K562 (cell line): ENCODE data around the gene GPC3. TPM values are rescaled to one million over a fixed set of nuclear protein-coding genes. Genes with fewer than 3 reads are reported as not detected.

ENCODE experiments used
- ATAC-seq: fragments of 200-7000 bp; cut with Tn5 transposase; 3 replicates; pipeline ENCODE4 v1.9.1; 2020; ENCODE audit warnings: moderate library complexity
- BruUV-seq: library from RNA; stranded (reverse); fragments of 400-500 nt; replicated peaks from 2 replicates; lab custom pipeline; 2021; lab: Mats Ljungman, UMichigan
- CTCF ChIA-PET: fragments of 300-600 bp; formaldehyde crosslinking; extraction: SDS; loops from one replicate; lab custom pipeline; 2021; ENCODE audit warnings: low intra/inter-chr PET ratio; lab: Yijun Ruan, JAX
- POLR2A ChIA-PET: fragments of 300-600, 350-650 bp; sonication (Branson Sonifier 250); formaldehyde crosslinking; extraction: SDS; loops from one replicate; lab custom pipeline; 2021; ENCODE audit warnings: antibody characterized with exemption, inconsistent platforms; lab: Yijun Ruan, JAX
- DNase-seq, 4 experiments: peaks; one replicate each; pipeline versions ENCODE4 v3.0.0 to v3.0.0-alpha.2; 2011 to 2018; ENCODE audit warnings: low spot score in 3 of 4, mixed read lengths in 3 of 4; ENCODE audit errors: extremely low read depth in 1 of 4
- FAIRE-seq: peaks from 2 replicates; lab custom pipeline; 2011; peaks lifted over from hg19 to GRCh38; lab: Jason Lieb, UNC
- H2AFZ ChIP-seq: 2 replicates; pipeline ENCODE4 v1.6.0; 2011; ENCODE audit warnings: low read depth, low read length, control low read depth, inconsistent platforms
- H3K27ac ChIP-seq: fragments of 200-600 bp; 3 replicates; pipeline ENCODE4 v1.8.0; 2011; ENCODE audit warnings: low read depth, mild to moderate bottlenecking, control low read depth, inconsistent platforms, low read length, moderate library complexity, mixed read lengths; ENCODE audit errors: extremely low read depth
- H3K27me3 ChIP-seq, 2 experiments: fragments of 300-600 bp in 1 of 2; 2 replicates in 1 of 2; 3 replicates in 1 of 2; pipeline versions ENCODE4 v1.6.0 to v1.8.0; 2011; ENCODE audit warnings: inconsistent platforms in 2 of 2, low read length in 2 of 2, mild to moderate bottlenecking in 1 of 2, mixed read lengths in 1 of 2, moderate library complexity in 1 of 2; ENCODE audit not compliant: control insufficient read depth in 2 of 2, insufficient read depth in 2 of 2
- H3K36me3 ChIP-seq: fragments of 300-600 bp; 3 replicates; pipeline ENCODE4 v1.8.0; 2011; ENCODE audit warnings: mild to moderate bottlenecking, low read length, inconsistent platforms; ENCODE audit not compliant: control insufficient read depth, insufficient read depth
- H3K4me1 ChIP-seq, 2 experiments: fragments of 200-600 bp in 1 of 2; replicated peaks in 1 of 2; 2 replicates in 1 of 2; 3 replicates in 1 of 2; pipeline versions ENCODE4 v1.5.1 to v1.8.0; 2011; ENCODE audit warnings: inconsistent platforms in 2 of 2, low read length in 2 of 2, mild to moderate bottlenecking in 1 of 2, mixed read lengths in 1 of 2, moderate library complexity in 1 of 2; ENCODE audit not compliant: control insufficient read depth in 2 of 2, insufficient read depth in 2 of 2
- H3K4me2 ChIP-seq: 2 replicates; pipeline ENCODE4 v1.6.1; 2011; ENCODE audit warnings: low read length, control low read depth, inconsistent platforms, mixed read lengths; ENCODE audit not compliant: insufficient read depth
- H3K4me3 ChIP-seq: fragments of 200-600 bp; sonication (generic), shearing (Covaris generic); 2 replicates; pipeline ENCODE4 v1.5.1; 2016; ENCODE audit warnings: control low read depth, inconsistent platforms
- H3K79me2 ChIP-seq: fragments of 200-600 bp; 3 replicates; pipeline ENCODE4 v1.8.0; 2011; ENCODE audit warnings: low read length, inconsistent platforms; ENCODE audit not compliant: control insufficient read depth, insufficient read depth
- H3K9ac ChIP-seq, 2 experiments: 2 replicates each; pipeline versions ENCODE4 v1.6.0 to v1.6.1; 2011; ENCODE audit warnings: low read depth in 2 of 2, low read length in 2 of 2, control low read depth in 1 of 2, inconsistent platforms in 1 of 2, mild to moderate bottlenecking in 1 of 2, mixed read lengths in 1 of 2; ENCODE audit not compliant: insufficient read depth in 1 of 2
- H3K9me1 ChIP-seq: one replicate; pipeline ENCODE4 v1.6.0; 2011; ENCODE audit warnings: inconsistent platforms, mild to moderate bottlenecking, low read length, moderate library complexity; ENCODE audit not compliant: control insufficient read depth, insufficient read depth
- H3K9me3 ChIP-seq: replicated peaks from 2 replicates; pipeline ENCODE4 v1.5.1; 2011; ENCODE audit warnings: low read depth, low read length, inconsistent platforms; ENCODE audit not compliant: control insufficient read depth, insufficient read depth
- H4K20me1 ChIP-seq: replicated peaks from 2 replicates; pipeline ENCODE4 v1.6.1; 2011; ENCODE audit warnings: low read length, inconsistent platforms, mixed read lengths; ENCODE audit not compliant: control insufficient read depth, insufficient read depth
- NEUROD1 ChIP-seq: fragments of 150-350 bp; IDR thresholded peaks from 2 replicates; pipeline ENCODE4 v1.6.1; 2014; ENCODE audit warnings: borderline replicate concordance, low read length, low read depth; ENCODE audit not compliant: partially characterized antibody
- PHB2 ChIP-seq: fragments of 450-650 bp; IDR thresholded peaks from 2 replicates; pipeline ENCODE4 v1.6.1; 2017; ENCODE audit warnings: low read depth
- SRF ChIP-seq, 2 experiments: fragments of 250-450, 450-650 bp in 1 of 2; sonication (Bioruptor Pico) in 1 of 2; sonication (generic) in 1 of 2; formaldehyde crosslinking; IDR thresholded peaks; 2 replicates each; pipeline versions ENCODE4 v1.5.0 to v1.5.1; 2020 to 2022; ENCODE audit warnings: mild to moderate bottlenecking in 1 of 2, missing genetic modification reagents in 1 of 2
- SRSF1 ChIP-seq: fragments of 200-400 bp; formaldehyde crosslinking; IDR thresholded peaks from 2 replicates; pipeline ENCODE4 v1.6.1; 2017; ENCODE audit warnings: mild to moderate bottlenecking, low read depth, low read length, moderate library complexity
- TCF3 ChIP-seq: sonication (generic); formaldehyde crosslinking; IDR thresholded peaks from 2 replicates; pipeline ENCODE4 v1.4.0; 2020; ENCODE audit warnings: mild to moderate bottlenecking, missing genetic modification reagents
- ZNF699 ChIP-seq: fragments of 250-450 bp; sonication (Bioruptor Pico); IDR thresholded peaks from 2 replicates; pipeline ENCODE4 v1.8.0; 2021; ENCODE audit warnings: mild to moderate bottlenecking, moderate library complexity; ENCODE audit not compliant: insufficient replicate concordance
- WGBS: fragments of 100-300 bp; shearing (Covaris generic); methylation state at CpG from one replicate; pipeline ENCODE4 v1.1.6; 2016; ENCODE audit warnings: low coverage, mixed read lengths; ENCODE audit not compliant: insufficient coverage; ENCODE audit errors: missing lambda C conversion rate; 5-methylcytosine and 5-hydroxymethylcytosine counted together
- in situ Hi-C: fragments of 300-500 bp; cut with MboI; formaldehyde crosslinking; loops from 4 replicates; pipeline ENCODE4 v1.15.0; 2018; ENCODE audit warnings: inconsistent platforms, mixed read lengths
- intact Hi-C: fragments of 100-400 bp; cut with micrococcal nuclease; formaldehyde crosslinking; loops from 2 replicates; pipeline ENCODE4 v1.14.2; 2022
- polyA plus RNA-seq, 8 experiments: library from polyadenylated mRNA; depleted of rRNA in 4 of 8; stranded (reverse) in 5 of 8; unstranded in 3 of 8; fragments of >200 nt; fragmentation: Nextera tagmentation in 2 of 8; fragmentation: Illumina TruSeq in 1 of 8; extraction: Ambion mirVana in 2 of 8; extraction: Trizol in 1 of 8; gene quantifications; 2 replicates each; pipeline versions ENCODE4 v1.2.1 to v1.2.3, GENCODE V29; 2011 to 2014; ENCODE audit warnings: inconsistent platforms in 1 of 8, missing spikeins in 1 of 8
- total RNA-seq, 7 experiments: library from RNA; depleted of rRNA in 6 of 7; stranded (reverse); fragments of >200 nt in 6 of 7; fragmentation: Illumina TruSeq in 2 of 7; extraction: Trizol in 2 of 7; gene quantifications; 2 replicates each; pipeline versions ENCODE4 v1.2.1 to v1.2.3, GENCODE V29; 2011 to 2021; ENCODE audit warnings: low replicate concordance in 1 of 7
- TF ChIP-seq, protein P1 (sequence below): sonication (generic); formaldehyde crosslinking; IDR thresholded peaks from 2 replicates; pipeline ENCODE4 v1.4.0; 2020; ENCODE audit warnings: mild to moderate bottlenecking, missing genetic modification reagents
- TF ChIP-seq, protein P2 (sequence below): fragments of 450-650 bp; IDR thresholded peaks from 2 replicates; pipeline ENCODE4 v1.6.1; 2018; ENCODE audit not compliant: partially characterized antibody

The GPC3 gene
- total and polyA plus RNA-seq, 9 of the 15 experiments (the other 6 are each of a cell fraction or from before 2014, with no cell fraction given), result 0.42 TPM; not detected in 8

GRCh38 chrX:133813971-133814370 is 171.4 kb downstream of the GPC3 start:
- no peaks in the 10 kb centered on the region for H3K9me1 ChIP-seq
- no peak overlapping the region for H3K27ac ChIP-seq
- H2AFZ ChIP-seq, result no peak overlapping the region
- H4K20me1 ChIP-seq, result no peaks in the 10 kb centered on the region
- ATAC-seq (no peak), DNase-seq (no peak)
- H3K4me3 ChIP-seq, result no peak overlapping the region
- 0% methylated on average over 6 of the region's 6 CpGs for WGBS
- H3K4me2 ChIP-seq, result no peak overlapping the region
- no peaks in the 10 kb centered on the region for H3K9me3 ChIP-seq
- no peaks in the 10 kb centered on the region for H3K79me2 ChIP-seq
- intact Hi-C loops, result no loop called here
- no peak overlapping the region for H3K9ac ChIP-seq
- no peak for TF ChIP-seq SRSF1
- TF ChIP-seq, protein P1, sequence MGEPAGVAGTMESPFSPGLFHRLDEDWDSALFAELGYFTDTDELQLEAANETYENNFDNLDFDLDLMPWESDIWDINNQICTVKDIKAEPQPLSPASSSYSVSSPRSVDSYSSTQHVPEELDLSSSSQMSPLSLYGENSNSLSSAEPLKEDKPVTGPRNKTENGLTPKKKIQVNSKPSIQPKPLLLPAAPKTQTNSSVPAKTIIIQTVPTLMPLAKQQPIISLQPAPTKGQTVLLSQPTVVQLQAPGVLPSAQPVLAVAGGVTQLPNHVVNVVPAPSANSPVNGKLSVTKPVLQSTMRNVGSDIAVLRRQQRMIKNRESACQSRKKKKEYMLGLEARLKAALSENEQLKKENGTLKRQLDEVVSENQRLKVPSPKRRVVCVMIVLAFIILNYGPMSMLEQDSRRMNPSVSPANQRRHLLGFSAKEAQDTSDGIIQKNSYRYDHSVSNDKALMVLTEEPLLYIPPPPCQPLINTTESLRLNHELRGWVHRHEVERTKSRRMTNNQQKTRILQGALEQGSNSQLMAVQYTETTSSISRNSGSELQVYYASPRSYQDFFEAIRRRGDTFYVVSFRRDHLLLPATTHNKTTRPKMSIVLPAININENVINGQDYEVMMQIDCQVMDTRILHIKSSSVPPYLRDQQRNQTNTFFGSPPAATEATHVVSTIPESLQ (CRISPR knock-in tag), result no peak
- TF ChIP-seq ZNF699, result no peak
- TF ChIP-seq, protein P2, sequence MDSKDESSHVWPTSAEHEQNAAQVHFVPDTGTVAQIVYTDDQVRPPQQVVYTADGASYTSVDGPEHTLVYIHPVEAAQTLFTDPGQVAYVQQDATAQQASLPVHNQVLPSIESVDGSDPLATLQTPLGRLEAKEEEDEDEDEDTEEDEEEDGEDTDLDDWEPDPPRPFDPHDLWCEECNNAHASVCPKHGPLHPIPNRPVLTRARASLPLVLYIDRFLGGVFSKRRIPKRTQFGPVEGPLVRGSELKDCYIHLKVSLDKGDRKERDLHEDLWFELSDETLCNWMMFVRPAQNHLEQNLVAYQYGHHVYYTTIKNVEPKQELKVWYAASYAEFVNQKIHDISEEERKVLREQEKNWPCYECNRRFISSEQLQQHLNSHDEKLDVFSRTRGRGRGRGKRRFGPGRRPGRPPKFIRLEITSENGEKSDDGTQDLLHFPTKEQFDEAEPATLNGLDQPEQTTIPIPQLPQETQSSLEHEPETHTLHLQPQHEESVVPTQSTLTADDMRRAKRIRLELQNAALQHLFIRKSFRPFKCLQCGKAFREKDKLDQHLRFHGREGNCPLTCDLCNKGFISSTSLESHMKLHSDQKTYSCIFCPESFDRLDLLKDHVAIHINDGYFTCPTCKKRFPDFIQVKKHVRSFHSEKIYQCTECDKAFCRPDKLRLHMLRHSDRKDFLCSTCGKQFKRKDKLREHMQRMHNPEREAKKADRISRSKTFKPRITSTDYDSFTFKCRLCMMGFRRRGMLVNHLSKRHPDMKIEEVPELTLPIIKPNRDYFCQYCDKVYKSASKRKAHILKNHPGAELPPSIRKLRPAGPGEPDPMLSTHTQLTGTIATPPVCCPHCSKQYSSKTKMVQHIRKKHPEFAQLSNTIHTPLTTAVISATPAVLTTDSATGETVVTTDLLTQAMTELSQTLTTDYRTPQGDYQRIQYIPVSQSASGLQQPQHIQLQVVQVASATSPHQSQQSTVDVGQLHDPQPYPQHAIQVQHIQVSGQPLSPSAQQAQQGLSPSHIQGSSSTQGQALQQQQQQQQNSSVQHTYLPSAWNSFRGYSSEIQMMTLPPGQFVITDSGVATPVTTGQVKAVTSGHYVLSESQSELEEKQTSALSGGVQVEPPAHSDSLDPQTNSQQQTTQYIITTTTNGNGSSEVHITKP, result no peak
- TF ChIP-seq PHB2, result no peak
- no peak for TF ChIP-seq TCF3 (CRISPR knock-in tag)
- no peak for TF ChIP-seq NEUROD1
- TF ChIP-seq SRF (CRISPR knock-in tag; IDR thresholded peaks at IDR 0.05), result no peak
- TF ChIP-seq, all 486 proteins: peak for 0
- no TSS peak for BruUV-seq
- Histone ChIP-seq H3K36me3 (no peaks in the 10 kb centered on the region), H3K27me3 (no peaks in the 10 kb centered on the region), H3K4me1 (no peaks in the 10 kb centered on the region)
- in situ Hi-C loops, result no loop called here
- ChIA-PET POLR2A (no interaction called here), CTCF (no interaction called here)
- no peak for FAIRE-seq
